BJ (cell line): ENCODE measurements around the gene POLR1G. TPM values are rescaled to one million over a fixed set of nuclear protein-coding genes. Genes with fewer than 3 reads are reported as not detected.

ENCODE experiments used
- CTCF ChIA-PET: fragments of 350-600 bp; formaldehyde crosslinking; extraction: SDS; loops from one replicate; lab custom pipeline; 2021; ENCODE audit warnings: antibody characterized with exemption, inconsistent platforms; lab: Yijun Ruan, JAX
- POLR2A ChIA-PET: fragments of 300-600 bp; sonication (Branson Sonifier 250); formaldehyde crosslinking; extraction: SDS; loops from one replicate; lab custom pipeline; 2021; ENCODE audit warnings: antibody characterized with exemption; lab: Charles Lee
- DNase-seq: peaks from one replicate; pipeline ENCODE4 v3.0.0-alpha.2; 2011; ENCODE audit warnings: low read depth
- H3K27me3 ChIP-seq: 2 replicates; pipeline ENCODE4 v1.6.0; 2011; ENCODE audit warnings: low read length; ENCODE audit not compliant: control insufficient read depth, insufficient read depth
- H3K36me3 ChIP-seq: 2 replicates; pipeline ENCODE4 v1.5.1; 2011; ENCODE audit warnings: low read length; ENCODE audit not compliant: control insufficient read depth, insufficient read depth
- H3K4me3 ChIP-seq: 2 replicates; pipeline ENCODE4 v1.5.1; 2011; ENCODE audit warnings: low read depth, mild to moderate bottlenecking, control low read depth, low read length
- CTCF ChIP-seq: IDR thresholded peaks from 2 replicates; pipeline ENCODE4 v1.5.1; 2011; ENCODE audit warnings: low read depth, mild to moderate bottlenecking, control low read depth, inconsistent platforms, low read length, moderate library complexity; ENCODE audit not compliant: insufficient read depth
- polyA plus RNA-seq: library from polyadenylated mRNA; depleted of rRNA; stranded (reverse); fragments of >200 nt; gene quantifications from 2 replicates; pipeline ENCODE4 v1.2.3, GENCODE V29; 2011

The POLR1G gene
- polyA plus RNA-seq, 1 experiment: 3.0 TPM

- no peak for DNase-seq
- ChIA-PET CTCF (interaction anchor here (0.6 to 20.3 kb wide), 32 partner anchors 9 to 439 kb away, joined by 3 to 764 read pairs (median 6); partner anchors contain the start of genes FOSB, PPM1N and RTN2), POLR2A (interaction anchor here (0.8 kb wide), 2 partner anchors 8 to 46 kb away, joined by 3 read pairs; no protein-coding TSS in a partner anchor)
- no peak for TF ChIP-seq CTCF
- no peaks in the 10 kb centered on the region for H3K27me3 ChIP-seq
- H3K36me3 ChIP-seq: no peaks in the 10 kb centered on the region
- H3K4me3 ChIP-seq: peak overlapping the region; percentile 53
Measured at GRCh38 chr19:45439190-45439568, 32.7 kb downstream of the POLR1G start.

GRCh38 chr19:45439569-45440258 is 33.3 kb downstream of the POLR1G start:
- peak; percentile 90 for TF ChIP-seq CTCF
- Histone ChIP-seq H3K36me3 (no peaks in the 10 kb centered on the region), H3K27me3 (no peaks in the 10 kb centered on the region), H3K4me3 (peak overlapping the region; percentile 53)
- ChIA-PET CTCF (interaction anchor here (0.6 to 20.3 kb wide), 33 partner anchors 9 to 439 kb away, joined by 3 to 764 read pairs (median 6); partner anchors contain the start of genes FOSB, PPM1N and RTN2), POLR2A (interaction anchor here (0.8 kb wide), 1 partner anchor 46 kb away, joined by 3 read pairs; no protein-coding TSS in a partner anchor)
- DNase-seq: no peak

- DNase-seq: no peak
- CTCF ChIA-PET: interaction anchor here (0.7 to 20.3 kb wide), 26 partner anchors 9 to 440 kb away, joined by 3 to 764 read pairs (median 6); partner anchors contain the start of genes FOSB, PPM1N and RTN2
Measured at GRCh38 chr19:45440259-45440638, 33.8 kb downstream of the POLR1G start.

GRCh38 chr19:45440873-45441654 is 34.6 kb downstream of the POLR1G start:
- Histone ChIP-seq H3K27me3 (no peaks in the 10 kb centered on the region), H3K36me3 (0 out of 2 replicates have a peak, but pooled peaks cover 1% of the 10 kb centered on the region), H3K4me3 (no peak overlapping the region)
- CTCF ChIA-PET: interaction anchor here (0.7 to 20.3 kb wide), 10 partner anchors 8 to 201 kb away, joined by 3 to 764 read pairs (median 18); no protein-coding TSS in a partner anchor
- no peak for DNase-seq
- POLR2A ChIA-PET: no interaction called here
- TF ChIP-seq CTCF: no peak

More at GRCh38 chr19:45440259-45440638, 33.8 kb downstream of the POLR1G start:
- TF ChIP-seq CTCF: no peak
- Histone ChIP-seq H3K4me3 (peak overlapping the region; percentile 53), H3K27me3 (no peaks in the 10 kb centered on the region), H3K36me3 (no peaks in the 10 kb centered on the region)
- POLR2A ChIA-PET: no interaction called here

GRCh38 chr19:45442408-45442777 is 35.9 kb downstream of the POLR1G start:
- TF ChIP-seq CTCF: no peak
- H3K4me3 ChIP-seq: no peak overlapping the region
- H3K36me3 ChIP-seq: 0 out of 2 replicates have a peak, but pooled peaks cover 1% of the 10 kb centered on the region
- no peak for DNase-seq
- H3K27me3 ChIP-seq: no peaks in the 10 kb centered on the region
- ChIA-PET POLR2A (no interaction called here), CTCF (interaction anchor here (20.3 kb wide), 1 partner anchor 40 kb away, joined by 764 read pairs; no protein-coding TSS in a partner anchor)
